ENCODE measurements around the gene CEACAM16. TPM values are rescaled to one million over a fixed set of nuclear protein-coding genes. Genes with fewer than 3 reads are reported as not detected.

Gene CEACAM16, protein sequence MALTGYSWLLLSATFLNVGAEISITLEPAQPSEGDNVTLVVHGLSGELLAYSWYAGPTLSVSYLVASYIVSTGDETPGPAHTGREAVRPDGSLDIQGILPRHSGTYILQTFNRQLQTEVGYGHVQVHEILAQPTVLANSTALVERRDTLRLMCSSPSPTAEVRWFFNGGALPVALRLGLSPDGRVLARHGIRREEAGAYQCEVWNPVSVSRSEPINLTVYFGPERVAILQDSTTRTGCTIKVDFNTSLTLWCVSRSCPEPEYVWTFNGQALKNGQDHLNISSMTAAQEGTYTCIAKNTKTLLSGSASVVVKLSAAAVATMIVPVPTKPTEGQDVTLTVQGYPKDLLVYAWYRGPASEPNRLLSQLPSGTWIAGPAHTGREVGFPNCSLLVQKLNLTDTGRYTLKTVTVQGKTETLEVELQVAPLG
- total RNA-seq: not detected in 2 replicates

DNA sequence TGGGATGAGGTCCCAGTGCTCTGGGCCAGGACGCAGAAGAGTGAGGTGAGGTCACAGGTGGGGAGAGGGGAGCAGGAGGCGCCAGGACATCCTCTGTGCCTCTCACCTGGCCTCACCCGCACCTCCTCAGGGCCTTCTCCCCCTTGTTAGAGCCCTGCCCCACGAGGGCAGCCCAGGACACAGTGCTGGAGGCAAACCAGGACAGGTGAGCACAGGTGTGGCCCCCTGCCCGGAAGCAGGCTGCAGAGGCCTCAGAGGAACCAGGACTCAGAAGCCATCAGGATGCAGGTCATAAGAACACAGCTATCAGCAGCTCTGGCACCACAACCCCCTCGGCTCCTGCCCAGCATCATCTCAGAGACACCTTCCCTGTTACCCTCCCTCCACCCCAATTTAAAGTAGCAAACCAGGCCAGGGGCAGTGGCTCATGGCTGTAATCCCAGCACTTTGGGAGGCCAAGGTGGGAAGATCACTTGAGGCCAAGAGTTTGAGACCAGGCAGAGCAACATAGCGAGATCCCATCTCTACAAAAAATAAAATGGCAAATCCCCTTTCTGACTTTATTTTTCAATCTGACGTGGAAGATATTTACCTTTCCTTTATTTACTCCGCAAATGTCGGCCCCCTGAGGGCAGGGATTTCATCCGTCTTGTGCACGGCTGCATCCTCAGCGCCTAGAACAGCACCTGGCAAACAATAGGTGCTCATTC is at the start of gene CEACAM16:
Gene CEACAM16 (plus strand): TSS at position 660 of the 710 bp plus-strand sequence. CDS start 2,306 bp downstream, outside the sequence.

DNA sequence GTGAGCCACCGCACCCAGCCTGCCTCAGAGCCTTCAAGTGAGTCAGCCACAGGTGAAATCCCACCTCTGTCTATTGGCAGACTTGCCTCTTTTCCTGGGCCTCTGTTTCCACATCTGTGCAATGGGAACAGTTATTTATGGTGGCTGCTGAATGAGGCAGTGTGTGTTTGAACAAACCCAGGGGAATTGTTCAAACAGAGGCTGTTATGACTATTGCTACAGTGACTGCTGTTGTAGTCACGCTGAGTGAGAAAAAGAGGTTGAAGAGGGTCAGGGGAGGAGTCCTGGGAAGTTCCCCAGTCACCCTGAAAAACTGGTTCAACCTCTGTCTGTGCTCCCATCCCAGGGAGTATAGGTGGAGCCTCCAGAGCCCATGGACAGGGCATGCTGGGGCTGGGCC is 27.6 kb upstream of the CEACAM16 start, which contains the start of gene CEACAM19:
Gene CEACAM19 (plus strand): TSS at position 83 of the 400 bp plus-strand sequence. CDS start 450 bp downstream, outside the sequence.

DNA sequence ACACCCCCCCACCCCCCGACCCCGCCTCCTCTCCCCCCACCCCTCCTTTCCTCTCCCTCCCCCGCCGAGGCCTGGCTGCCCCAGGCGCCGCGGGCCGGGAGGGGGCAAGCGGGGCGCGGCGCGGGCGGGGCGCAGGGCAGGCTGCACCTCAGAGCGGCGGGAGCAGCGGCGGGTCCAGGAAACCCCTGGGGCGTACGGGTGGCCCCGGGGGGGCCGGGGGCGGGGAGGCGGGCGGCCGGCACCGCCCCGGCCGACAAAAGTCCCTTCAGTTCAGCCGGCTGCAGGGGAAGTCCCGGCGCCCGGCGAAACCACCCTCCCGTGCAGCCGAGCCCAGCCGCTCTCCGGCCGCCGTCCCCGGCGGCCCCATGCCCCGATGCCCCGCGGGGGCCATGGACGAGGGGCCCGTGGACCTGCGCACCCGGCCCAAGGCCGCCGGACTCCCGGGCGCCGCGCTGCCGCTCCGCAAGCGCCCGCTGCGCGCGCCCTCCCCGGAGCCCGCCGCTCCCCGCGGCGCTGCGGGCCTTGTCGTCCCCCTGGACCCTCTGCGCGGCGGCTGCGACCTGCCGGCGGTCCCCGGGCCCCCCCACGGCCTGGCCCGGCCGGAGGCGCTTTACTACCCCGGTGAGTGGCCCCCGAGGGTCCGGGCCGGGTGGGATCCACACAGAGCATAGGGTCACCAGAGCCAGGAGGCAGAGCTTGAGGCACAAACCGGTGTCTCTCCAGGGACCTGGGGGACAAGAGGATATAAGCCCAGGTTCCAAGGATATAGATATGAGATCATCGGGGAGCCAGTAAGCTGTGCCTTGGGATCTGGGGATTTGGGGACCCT is 49.7 kb downstream of the CEACAM16 start, which contains the start of gene BCL3:
Gene BCL3 (plus strand): TSS at position 283 of the 829 bp plus-strand sequence. CDS start 83 bp downstream, at position 366.

Other genes with a start within 250 kb of the CEACAM16 start
- gene ZNF180, start 198.6 kb upstream of the CEACAM16 start, total RNA-seq: 6.6 and 7.7 TPM in 2 replicates
- not detected in 2 replicates for gene CEACAM20, start 169.5 kb upstream of the CEACAM16 start, total RNA-seq
- gene IGSF23, start 85.6 kb upstream of the CEACAM16 start, total RNA-seq: not detected in 2 replicates
- 95.4 and 101 TPM in 2 replicates for gene PVR, start 55.2 kb upstream of the CEACAM16 start, total RNA-seq
- gene CEACAM19, start 27.7 kb upstream of the CEACAM16 start, total RNA-seq: 2.7 and 3.3 TPM in 2 replicates
- gene BCL3, start 49.6 kb downstream of the CEACAM16 start, total RNA-seq: 35.6 and 48.8 TPM in 2 replicates
- 0.50 and 1.9 TPM in 2 replicates for gene CBLC, start 78.7 kb downstream of the CEACAM16 start, total RNA-seq
- gene BCAM, start 110.0 kb downstream of the CEACAM16 start, total RNA-seq: 17.1 and 18.3 TPM in 2 replicates
- 117 TPM in 2 replicates for gene NECTIN2, start 147.1 kb downstream of the CEACAM16 start, total RNA-seq
- gene TOMM40, start 192.1 kb downstream of the CEACAM16 start, total RNA-seq: 82.2 and 93.8 TPM in 2 replicates
- gene APOE, start 206.6 kb downstream of the CEACAM16 start, total RNA-seq: 21.0 and 25.3 TPM in 2 replicates
- gene APOC1, start 215.5 kb downstream of the CEACAM16 start, total RNA-seq: 15.8 and 15.9 TPM in 2 replicates
- not detected in 2 replicates for gene APOC4, start 243.1 kb downstream of the CEACAM16 start, total RNA-seq
- not detected in 2 replicates for gene APOC2, start 246.9 kb downstream of the CEACAM16 start, total RNA-seq